Ovary (tissue), 3 donors: ENCODE results near the gene EPHB1.

Experiments used
- CTCF ChIP-seq, 3 donors: fragments of 450-650 bp in 2 of 3; fragments of 200-600 bp in 1 of 3; IDR thresholded peaks; one replicate each; pipeline versions ENCODE4 v1.5.1 to v1.8.0; 2016 to 2022; ENCODE audit warnings: antibody characterized with exemption in 3 of 3, mild to moderate bottlenecking in 1 of 3
- EP300 ChIP-seq: sonication (generic); formaldehyde crosslinking; IDR thresholded peaks from one replicate; pipeline ENCODE4 v1.6.1; 2017; ENCODE audit warnings: antibody characterized with exemption
- POLR2A ChIP-seq: fragments of 450-650 bp; IDR thresholded peaks from one replicate; pipeline ENCODE4 v1.6.1; 2017; ENCODE audit warnings: antibody characterized with exemption, mild to moderate bottlenecking, moderate library complexity
- donor health status: DM: no; HTN: no; CAD: no.

- no peak for TF ChIP-seq CTCF (IDR thresholded peaks at IDR 0.05)
- no peak for TF ChIP-seq POLR2A
- TF ChIP-seq EP300, result no peak
Observed at GRCh38 chr3:134897391-134898141, 102.5 kb downstream of the EPHB1 start.
